Mesenchymal stem cell (in vitro differentiated cells and primary cell): ENCODE data around the gene KPNA4.
"Not testable (repeated sequence)": the region's sequence is repeated elsewhere in the genome, so short reads cannot be mapped to it uniquely, and the experiment has no call there.

Experiments
- DNase-seq: peaks from one replicate; pipeline ENCODE4 v3.0.0-alpha.2; 2013
- H2AFZ ChIP-seq: one replicate; pipeline ENCODE4 v1.6.1; 2013; ENCODE audit warnings: low read depth, mild to moderate bottlenecking, control low read depth, inconsistent platforms, low read length, moderate library complexity
- H2AK5ac ChIP-seq: 2 replicates; pipeline ENCODE4 v1.6.1; 2013; ENCODE audit warnings: low read length, moderate library complexity, mild to moderate bottlenecking, inconsistent platforms; ENCODE audit not compliant: severe bottlenecking
- H2BK120ac ChIP-seq: one replicate; pipeline ENCODE4 v1.6.1; 2013; ENCODE audit warnings: low read depth, mild to moderate bottlenecking, inconsistent platforms, low read length, moderate library complexity
- H2BK12ac ChIP-seq, 2 experiments: one replicate each; pipeline ENCODE4 v1.6.1; 2013; ENCODE audit warnings: inconsistent platforms in 2 of 2, low read length in 2 of 2, mild to moderate bottlenecking in 2 of 2, moderate library complexity in 2 of 2, control low read depth in 1 of 2
- H2BK15ac ChIP-seq: one replicate; pipeline ENCODE4 v1.6.1; 2013; ENCODE audit warnings: mild to moderate bottlenecking, low read depth, inconsistent platforms; ENCODE audit not compliant: poor library complexity, severe bottlenecking
- H2BK5ac ChIP-seq: 2 replicates; pipeline ENCODE4 v1.6.1; 2013; ENCODE audit warnings: low read depth, mild to moderate bottlenecking, low read length, control low read depth, inconsistent platforms; ENCODE audit not compliant: poor library complexity, severe bottlenecking
- H3K14ac ChIP-seq, 2 experiments: one replicate each; pipeline ENCODE4 v1.6.1; 2013; ENCODE audit warnings: inconsistent platforms in 2 of 2, low read length in 2 of 2, control low read depth in 1 of 2, mild to moderate bottlenecking in 1 of 2, moderate library complexity in 1 of 2
- H3K18ac ChIP-seq, 2 experiments: one replicate each; pipeline ENCODE4 v1.6.1; 2013; ENCODE audit warnings: inconsistent platforms in 2 of 2, low read length in 2 of 2, control low read depth in 1 of 2, low read depth in 1 of 2, mild to moderate bottlenecking in 1 of 2
- H3K23ac ChIP-seq, 2 experiments: one replicate each; pipeline ENCODE4 v1.6.1; 2013; ENCODE audit warnings: inconsistent platforms in 2 of 2, low read length in 2 of 2, mild to moderate bottlenecking in 2 of 2, moderate library complexity in 2 of 2, control low read depth in 1 of 2
- H3K27ac ChIP-seq: 2 replicates; pipeline ENCODE4 v1.5.1; 2013; ENCODE audit warnings: mild to moderate bottlenecking, moderate library complexity, low read length, control low read depth, inconsistent platforms; ENCODE audit not compliant: poor library complexity, severe bottlenecking
- H3K27me3 ChIP-seq, 2 experiments: 2 replicates each; pipeline versions ENCODE4 v1.6.1 to v1.7.0; 2013; ENCODE audit warnings: low read length in 2 of 2, mild to moderate bottlenecking in 2 of 2, moderate library complexity in 2 of 2, control low read depth in 1 of 2, inconsistent platforms in 1 of 2; ENCODE audit not compliant: control insufficient read depth in 1 of 2, insufficient read depth in 1 of 2
- H3K36me3 ChIP-seq, 2 experiments: 2 replicates each; pipeline versions ENCODE4 v1.6.1 to v1.7.0; 2013; ENCODE audit warnings: low read length in 2 of 2, control low read depth in 1 of 2, inconsistent platforms in 1 of 2, low read depth in 1 of 2, mild to moderate bottlenecking in 1 of 2; ENCODE audit not compliant: insufficient read depth in 2 of 2, control insufficient read depth in 1 of 2
- H3K4ac ChIP-seq, 2 experiments: one replicate each; pipeline ENCODE4 v1.6.1; 2013; ENCODE audit warnings: inconsistent platforms in 2 of 2, low read length in 2 of 2, mild to moderate bottlenecking in 2 of 2, moderate library complexity in 2 of 2, control low read depth in 1 of 2, low read depth in 1 of 2
- H3K4me1 ChIP-seq: 2 replicates; pipeline ENCODE4 v1.6.1; 2013; ENCODE audit warnings: low read depth, low read length, control low read depth; ENCODE audit not compliant: control insufficient read depth, insufficient read depth
- H3K4me2 ChIP-seq: 2 replicates; pipeline ENCODE4 v1.6.1; 2013; ENCODE audit warnings: low read length, mild to moderate bottlenecking, inconsistent platforms; ENCODE audit not compliant: poor library complexity, severe bottlenecking
- H3K4me3 ChIP-seq, 2 experiments: 2 replicates each; pipeline versions ENCODE4 v1.5.1 to v1.7.0; 2013; ENCODE audit warnings: low read length in 2 of 2, mild to moderate bottlenecking in 2 of 2, control low read depth in 1 of 2, low read depth in 1 of 2; ENCODE audit not compliant: insufficient read depth in 1 of 2
- H3K79me1 ChIP-seq: replicated peaks from 2 replicates; pipeline ENCODE4 v1.6.1; 2013; ENCODE audit warnings: mild to moderate bottlenecking, control low read depth, low read length, inconsistent platforms; ENCODE audit not compliant: poor library complexity, severe bottlenecking
- H3K9ac ChIP-seq: 2 replicates; pipeline ENCODE4 v1.7.0; 2013; ENCODE audit warnings: mild to moderate bottlenecking, low read length, moderate library complexity
- H3K9me3 ChIP-seq: 2 replicates; pipeline ENCODE4 v1.7.0; 2013; ENCODE audit warnings: mild to moderate bottlenecking, low read length; ENCODE audit not compliant: control insufficient read depth
- H4K8ac ChIP-seq: one replicate; pipeline ENCODE4 v1.6.1; 2013; ENCODE audit warnings: inconsistent platforms, mild to moderate bottlenecking, low read length, moderate library complexity
- H4K91ac ChIP-seq: one replicate; pipeline ENCODE4 v1.6.1; 2013; ENCODE audit warnings: mild to moderate bottlenecking, low read length, inconsistent platforms
- whole genome bisulfite sequencing: methylation state at CpG from one replicate; pipeline ENCODE4 v1.1.7; 2013; ENCODE audit warnings: mixed read lengths; 5-methylcytosine and 5-hydroxymethylcytosine counted together

KPNA4 gene

GRCh38 chr3:160574636-160575035 lies 9.3 kb upstream of the KPNA4 start:
- H3K4me2 ChIP-seq = no peak overlapping the region
- no peaks in the 10 kb centered on the region for H3K4me1 ChIP-seq
- H3K9ac ChIP-seq = no peak overlapping the region
- no peak overlapping the region for H3K14ac ChIP-seq
- no peak overlapping the region for H3K27ac ChIP-seq
- H3K18ac ChIP-seq = no peak overlapping the region
- no peak overlapping the region for H3K4me3 ChIP-seq
- no peaks in the 10 kb centered on the region for H3K79me1 ChIP-seq
- H2BK15ac ChIP-seq = no peak overlapping the region
- H3K36me3 ChIP-seq = no peaks in the 10 kb centered on the region
- H3K23ac ChIP-seq = no peak overlapping the region
- H4K8ac ChIP-seq = no peak overlapping the region
- no peak overlapping the region for H4K91ac ChIP-seq
- no peaks in the 10 kb centered on the region for H3K9me3 ChIP-seq
- H3K4ac ChIP-seq = no peak overlapping the region
- WGBS = 100% methylated on average over 3 of the region's 3 CpGs
- DNase-seq = no peak
- H2BK120ac ChIP-seq = no peak overlapping the region
- H2BK5ac ChIP-seq = no peak overlapping the region
- H2BK12ac ChIP-seq = no peak overlapping the region
- no peaks in the 10 kb centered on the region for H3K27me3 ChIP-seq
- H2AK5ac ChIP-seq = no peak overlapping the region
- no peak overlapping the region for H2AFZ ChIP-seq

- not testable (repeated sequence) for H3K27me3 ChIP-seq, H3K23ac ChIP-seq, H2AFZ ChIP-seq, H3K9me3 ChIP-seq, DNase-seq, H2BK12ac ChIP-seq, H3K18ac ChIP-seq, H3K27ac ChIP-seq, H2AK5ac ChIP-seq, H3K36me3 ChIP-seq, H4K8ac ChIP-seq, H3K4me3 ChIP-seq, H3K79me1 ChIP-seq, H2BK15ac ChIP-seq, H3K14ac ChIP-seq, H3K4ac ChIP-seq, H3K4me1 ChIP-seq, H4K91ac ChIP-seq, H2BK120ac ChIP-seq, H3K4me2 ChIP-seq, H2BK5ac ChIP-seq, H3K9ac ChIP-seq
- WGBS = 97% methylated on average over 35 of the region's 35 CpGs
Observed at GRCh38 chr3:160573955-160574525, 8.7 kb upstream of the KPNA4 start.

GRCh38 chr3:160569894-160570652 lies 4.7 kb upstream of the KPNA4 start:
- peaks cover 9 to 15% of the 10 kb centered on the region in 2 experiments for H3K36me3 ChIP-seq
- H3K4me2 ChIP-seq = no peak overlapping the region
- no peaks in the 10 kb centered on the region for H3K27me3 ChIP-seq
- H2BK5ac ChIP-seq = no peak overlapping the region
- H3K4me3 ChIP-seq = no peak overlapping the region
- no peak overlapping the region for H3K9ac ChIP-seq
- no peak overlapping the region for H3K4ac ChIP-seq
- no peak overlapping the region for H2AFZ ChIP-seq
- H3K4me1 ChIP-seq = peaks cover 2% of the 10 kb centered on the region
- no peak overlapping the region for H3K27ac ChIP-seq
- H3K9me3 ChIP-seq = no peaks in the 10 kb centered on the region
- peaks cover 14% of the 10 kb centered on the region for H3K79me1 ChIP-seq
- no peak overlapping the region for H3K23ac ChIP-seq
- H2AK5ac ChIP-seq = no peak overlapping the region
- no peak overlapping the region for H4K8ac ChIP-seq
- no peak overlapping the region for H2BK15ac ChIP-seq
- H2BK120ac ChIP-seq = no peak overlapping the region
- DNase-seq = no peak
- no peak overlapping the region for H3K14ac ChIP-seq
- H2BK12ac ChIP-seq = no peak overlapping the region
- 60% methylated on average over 3 of the region's 4 CpGs for WGBS
- H3K18ac ChIP-seq = no peak overlapping the region
- H4K91ac ChIP-seq = no peak overlapping the region

- Histone ChIP-seq H3K9ac (no peak overlapping the region), H2BK12ac (no peak overlapping the region), H3K36me3 (peaks cover 9 to 15% of the 10 kb centered on the region in 2 experiments), H4K91ac (no peak overlapping the region), H3K14ac (no peak overlapping the region), H2BK120ac (no peak overlapping the region), H2BK5ac (no peak overlapping the region), H3K4ac (no peak overlapping the region), H3K27me3 (no peaks in the 10 kb centered on the region), H2BK15ac (no peak overlapping the region), H3K79me1 (peaks cover 14% of the 10 kb centered on the region), H3K27ac (no peak overlapping the region), H3K9me3 (no peaks in the 10 kb centered on the region), H4K8ac (no peak overlapping the region), H3K23ac (no peak overlapping the region), H3K4me1 (peaks cover 2% of the 10 kb centered on the region), H2AFZ (no peak overlapping the region), H3K4me2 (no peak overlapping the region), H2AK5ac (no peak overlapping the region), H3K18ac (no peak overlapping the region), H3K4me3 (no peak overlapping the region)
- 95% methylated on average over 9 of the region's 10 CpGs for WGBS
- DNase-seq = no peak
Observed at GRCh38 chr3:160568989-160569388, 3.6 kb upstream of the KPNA4 start.
